Fibroblast of pulmonary artery (primary cell): ENCODE results near the gene PRKG1.

Source experiments
- DNase-seq: peaks from one replicate; pipeline ENCODE4 v3.0.0-alpha.2; 2010; ENCODE audit warnings: low read depth
- H3K4me3 ChIP-seq: replicated peaks from 2 replicates; pipeline ENCODE4 v1.5.1; 2011; ENCODE audit warnings: low read depth, mild to moderate bottlenecking, control low read depth, low read length, moderate library complexity
- CTCF ChIP-seq: IDR thresholded peaks from 2 replicates; pipeline ENCODE4 v1.5.1; 2011; ENCODE audit warnings: mild to moderate bottlenecking, control low read depth, low read length, inconsistent platforms; ENCODE audit errors: missing control alignments

Gene PRKG1

GRCh38 chr10:51244748-51245490 is 170.6 kb downstream of the PRKG1 start:
- peak; percentile 86 for DNase-seq
- TF ChIP-seq CTCF, result no peak
- no peak overlapping the region for H3K4me3 ChIP-seq

GRCh38 chr10:51246156-51246555 is 171.9 kb downstream of the PRKG1 start:
- H3K4me3 ChIP-seq, result no peak overlapping the region
- no peak for TF ChIP-seq CTCF
- no peak for DNase-seq

GRCh38 chr10:51250278-51250920 is 176.1 kb downstream of the PRKG1 start:
- no peak overlapping the region for H3K4me3 ChIP-seq
- DNase-seq, result peak; percentile 6
- no peak for TF ChIP-seq CTCF

- DNase-seq, result peak; percentile 18
- no peak for TF ChIP-seq CTCF
- no peak overlapping the region for H3K4me3 ChIP-seq
These were observed 176.8 kb downstream of the PRKG1 start for GRCh38 chr10:51251110-51251509.

GRCh38 chr10:51255381-51255780 is 181.1 kb downstream of the PRKG1 start:
- no peak for TF ChIP-seq CTCF
- no peak for DNase-seq
- no peak overlapping the region for H3K4me3 ChIP-seq

GRCh38 chr10:51257511-51258248 is 183.4 kb downstream of the PRKG1 start:
- peak; percentile 6 for DNase-seq
- no peak overlapping the region for H3K4me3 ChIP-seq
- no peak for TF ChIP-seq CTCF
